GM23248 (cell line): ENCODE data around the gene KITLG. TPM values are rescaled to one million over a fixed set of nuclear protein-coding genes. Genes with fewer than 3 reads are reported as not detected.

Source experiments
- DNase-seq: peaks from one replicate; pipeline ENCODE4 v3.0.0-alpha.2; 2015
- H2AFZ ChIP-seq: fragments of 200-600 bp; sonication (generic); 2 replicates; pipeline ENCODE4 v1.6.1; 2016; ENCODE audit warnings: antibody characterized with exemption
- H3F3A ChIP-seq: fragments of 200-600 bp; sonication (generic); 2 replicates; pipeline ENCODE4 v1.6.1; 2016; ENCODE audit warnings: mild to moderate bottlenecking, antibody characterized with exemption, mixed run types; ENCODE audit not compliant: insufficient read depth
- H3K27ac ChIP-seq: fragments of 200-600 bp; sonication (generic); 2 replicates; pipeline ENCODE4 v1.5.1; 2016; ENCODE audit warnings: mild to moderate bottlenecking
- H3K27me3 ChIP-seq: fragments of 200-600 bp; sonication (generic); replicated peaks from 2 replicates; pipeline ENCODE4 v1.6.1; 2016; ENCODE audit warnings: mild to moderate bottlenecking; ENCODE audit not compliant: insufficient read depth
- H3K36me3 ChIP-seq: fragments of 200-600 bp; sonication (generic); 2 replicates; pipeline ENCODE4 v1.6.1; 2016; ENCODE audit warnings: low read depth, mild to moderate bottlenecking
- H3K4me1 ChIP-seq: fragments of 200-600 bp; sonication (generic); 2 replicates; pipeline ENCODE4 v1.6.1; 2016; ENCODE audit warnings: mild to moderate bottlenecking; ENCODE audit not compliant: insufficient read depth
- H3K4me2 ChIP-seq: fragments of 200-600 bp; sonication (generic); one replicate; pipeline ENCODE4 v1.6.1; 2016; ENCODE audit warnings: mild to moderate bottlenecking; ENCODE audit not compliant: unreplicated experiment
- H3K4me3 ChIP-seq: fragments of 200-600 bp; sonication (generic); 2 replicates; pipeline ENCODE4 v1.5.1; 2016; ENCODE audit warnings: mild to moderate bottlenecking
- H3K79me2 ChIP-seq: fragments of 200-600 bp; sonication (generic); 2 replicates; pipeline ENCODE4 v1.6.1; 2016; ENCODE audit warnings: mild to moderate bottlenecking; ENCODE audit not compliant: insufficient read depth
- H3K9ac ChIP-seq: fragments of 200-600 bp; sonication (generic); 2 replicates; pipeline ENCODE4 v1.6.1; 2016; ENCODE audit warnings: mild to moderate bottlenecking
- H3K9me2 ChIP-seq: fragments of 200-600 bp; sonication (generic); 2 replicates; pipeline ENCODE4 v1.6.1; 2016; ENCODE audit warnings: mixed run types, mild to moderate bottlenecking, moderate library complexity; ENCODE audit not compliant: insufficient read depth
- H3K9me3 ChIP-seq: fragments of 200-600 bp; sonication (generic); one replicate; pipeline ENCODE4 v1.6.1; 2017; ENCODE audit warnings: low read depth
- H4K20me1 ChIP-seq: fragments of 200-600 bp; sonication (generic); 2 replicates; pipeline ENCODE4 v1.6.0; 2016; ENCODE audit not compliant: insufficient read depth
- EZH2 ChIP-seq: fragments of 200-600 bp; sonication (generic); IDR thresholded peaks from 2 replicates; pipeline ENCODE4 v1.6.1; 2018; ENCODE audit warnings: antibody characterized with exemption, mild to moderate bottlenecking; ENCODE audit not compliant: insufficient read depth, poor library complexity, severe bottlenecking
- EZH2phosphoT487 ChIP-seq: fragments of 200-600 bp; sonication (generic); IDR thresholded peaks from 2 replicates; pipeline ENCODE4 v1.6.1; 2018; ENCODE audit warnings: antibody characterized with exemption, moderate library complexity, mild to moderate bottlenecking, low read depth; ENCODE audit not compliant: insufficient read depth
- WGBS, 2 experiments: methylation state at CpG; one replicate each; pipeline ENCODE4 v1.1.6; 2015 to 2017; ENCODE audit warnings: low lambda C conversion rate in 2 of 2, low coverage in 1 of 2; ENCODE audit errors: missing lambda C conversion rate in 2 of 2; 5-methylcytosine and 5-hydroxymethylcytosine counted together
- in situ Hi-C: fragments of 300-500 bp; cut with MboI; formaldehyde crosslinking; loops from 2 replicates; pipeline ENCODE4 v1.15.0; 2020
- polyA plus RNA-seq: library from polyadenylated mRNA; unstranded; fragments of >200 nt; fragmentation: Nextera tagmentation; extraction: Ambion mirVana; gene quantifications from 2 replicates; pipeline ENCODE4 v1.2.1, GENCODE V29; 2016
- total RNA-seq: library from RNA; depleted of rRNA; stranded (reverse); fragments of >200 nt; shearing (Covaris generic); gene quantifications from 2 replicates; pipeline ENCODE4 v1.2.3, GENCODE V29; 2014

The KITLG gene
- total and polyA plus RNA-seq, 2 experiments from 2014 or later, result 34.8 to 98.4 TPM

DNA sequence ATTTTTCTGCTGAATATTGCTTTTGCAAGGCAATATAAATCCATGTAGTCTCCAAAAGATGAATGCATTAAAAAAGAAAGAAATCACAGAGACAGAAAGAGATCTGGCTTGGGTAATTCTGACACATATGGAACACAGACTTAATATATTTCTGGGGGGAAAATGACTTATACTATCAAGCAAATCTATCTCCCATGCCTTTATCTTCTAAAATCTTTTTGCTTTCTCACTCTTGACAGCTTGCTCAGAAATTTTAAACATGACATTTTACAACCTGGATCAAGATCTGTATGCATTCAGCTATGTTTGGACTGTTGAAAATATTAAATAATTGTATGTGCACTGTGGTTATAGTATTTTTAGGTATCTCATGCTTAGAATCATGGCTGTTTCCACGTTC, 73.0 kb downstream of the KITLG start:
- Histone ChIP-seq H3K36me3 (peaks cover 51% of the 10 kb centered on the region), H3K4me1 (peaks cover 57% of the 10 kb centered on the region), H3K79me2 (peaks cover 65% of the 10 kb centered on the region), H3K9me3 (no peaks in the 10 kb centered on the region), H3K4me2 (no peak overlapping the region), H3F3A (peaks cover 84% of the 10 kb centered on the region), H4K20me1 (no peaks in the 10 kb centered on the region), H3K27ac (no peak overlapping the region), H3K4me3 (no peak overlapping the region), H3K9ac (no peak overlapping the region), H3K27me3 (no peaks in the 10 kb centered on the region), H3K9me2 (no peaks in the 10 kb centered on the region), H2AFZ (no peak overlapping the region)
- 51 to 65% methylated on average over 1 of the region's 1 CpG for WGBS, 2 experiments
- TF ChIP-seq EZH2, result no peak
- no peak for TF ChIP-seq EZH2phosphoT487
- no peak for DNase-seq
- in situ Hi-C loops, result no loop called here

DNA sequence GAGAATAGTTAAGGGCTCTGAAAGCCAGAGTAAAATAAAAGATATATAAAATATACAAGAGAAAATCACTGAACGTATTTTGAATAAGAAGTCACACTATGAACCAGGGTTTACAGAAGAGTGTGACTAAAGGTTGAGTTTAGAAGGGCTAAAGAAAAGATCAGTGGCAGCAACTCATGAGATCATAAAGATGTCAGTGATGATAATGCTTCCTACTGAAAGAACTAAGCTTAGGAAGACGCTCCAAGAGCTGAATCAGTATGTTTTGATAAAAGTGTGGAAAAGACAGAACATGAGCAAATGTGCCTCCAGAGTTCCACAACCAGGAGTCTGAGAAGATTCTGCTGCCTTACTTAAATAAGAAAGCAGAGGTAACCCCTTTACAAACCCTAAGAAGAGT, 74.6 kb downstream of the KITLG start:
- Histone ChIP-seq H2AFZ (no peak overlapping the region), H3K4me2 (no peak overlapping the region), H3K79me2 (peaks cover 63% of the 10 kb centered on the region), H3K4me1 (peaks cover 63% of the 10 kb centered on the region), H4K20me1 (no peaks in the 10 kb centered on the region), H3K27me3 (no peaks in the 10 kb centered on the region), H3K4me3 (no peak overlapping the region), H3K27ac (peak overlapping the region; percentile 39), H3K36me3 (peaks cover 59% of the 10 kb centered on the region), H3F3A (peaks cover 81% of the 10 kb centered on the region), H3K9ac (no peak overlapping the region), H3K9me3 (no peaks in the 10 kb centered on the region), H3K9me2 (no peaks in the 10 kb centered on the region)
- in situ Hi-C loops, result no loop called here
- DNase-seq, result peak; percentile 68
- WGBS, 2 experiments, result 21 to 27% methylated on average over 2 of the region's 2 CpGs
- TF ChIP-seq EZH2 (no peak), EZH2phosphoT487 (no peak)

DNA sequence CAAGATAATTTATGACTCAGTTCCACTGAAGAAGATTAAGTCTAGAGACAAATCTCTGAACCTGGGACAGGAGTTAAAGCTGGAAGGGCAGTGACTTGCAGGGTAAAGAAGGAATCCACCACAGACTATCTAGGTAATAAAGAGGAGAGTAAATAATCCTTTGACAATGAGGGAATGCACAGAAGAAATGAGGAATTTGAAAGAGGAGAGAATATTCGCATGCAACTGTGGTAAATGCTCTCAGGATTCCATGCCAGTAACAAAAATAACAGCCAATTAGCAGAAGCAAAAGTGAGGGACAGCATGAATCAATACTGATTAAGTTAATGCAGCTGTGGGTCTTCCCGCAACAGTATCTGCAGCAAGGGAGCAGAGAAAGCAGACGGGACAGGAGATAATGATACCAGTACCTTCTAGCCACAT, 77.0 kb downstream of the KITLG start:
- Histone ChIP-seq H4K20me1 (no peaks in the 10 kb centered on the region), H3K9me3 (no peaks in the 10 kb centered on the region), H3K9me2 (no peaks in the 10 kb centered on the region), H3K4me3 (no peak overlapping the region), H3K79me2 (peaks cover 78% of the 10 kb centered on the region), H3F3A (peaks cover 71% of the 10 kb centered on the region), H2AFZ (no peak overlapping the region), H3K27me3 (no peaks in the 10 kb centered on the region), H3K4me1 (peaks cover 42% of the 10 kb centered on the region), H3K36me3 (peaks cover 62% of the 10 kb centered on the region), H3K4me2 (no peak overlapping the region), H3K9ac (no peak overlapping the region), H3K27ac (no peak overlapping the region)
- in situ Hi-C loops, result no loop called here
- DNase-seq, result no peak
- 64 to 65% methylated on average over 3 of the region's 3 CpGs for WGBS, 2 experiments
- TF ChIP-seq EZH2phosphoT487 (no peak), EZH2 (no peak)

GRCh38 chr12:88501972-88502938, 78.0 kb downstream of the KITLG start:
- TF ChIP-seq EZH2phosphoT487 (no peak), EZH2 (no peak)
- no peak overlapping the region for H3K4me3 ChIP-seq
- peak; percentile 68 for DNase-seq
- no peaks in the 10 kb centered on the region for H4K20me1 ChIP-seq
- no peaks in the 10 kb centered on the region for H3K9me3 ChIP-seq
- 26 to 31% methylated on average over 5 of the region's 5 CpGs for WGBS, 2 experiments
- no peaks in the 10 kb centered on the region for H3K27me3 ChIP-seq
- H3K4me2 ChIP-seq, result no peak overlapping the region
- H3K9ac ChIP-seq, result no peak overlapping the region
- peak overlapping the region; percentile 55 for H3K27ac ChIP-seq
- no peak overlapping the region for H2AFZ ChIP-seq
- peaks cover 69% of the 10 kb centered on the region for H3F3A ChIP-seq
- H3K79me2 ChIP-seq, result peaks cover 73% of the 10 kb centered on the region
- peaks cover 63% of the 10 kb centered on the region for H3K36me3 ChIP-seq
- H3K9me2 ChIP-seq, result no peaks in the 10 kb centered on the region
- peaks cover 44% of the 10 kb centered on the region for H3K4me1 ChIP-seq
- in situ Hi-C loops, result no loop called here
